ENCODE data around the gene TMPRSS2. TPM values are rescaled to one million over a fixed set of nuclear protein-coding genes. Genes with fewer than 3 reads are reported as not detected.

TMPRSS2 gene
- total and polyA plus RNA-seq, 2 donors (not counting 1 experiment from before 2014, with no cell fraction given): not detected

GRCh38 chr21:41466024-41466820, 41.7 kb downstream of the TMPRSS2 start:
- intact Hi-C loops (cut with micrococcal nuclease): no loop called here
- Histone ChIP-seq H4K20me1 (ENCODE audit: control insufficient read depth, insufficient read depth, low read length, poor library complexity, severe bottlenecking) (no peaks in the 10 kb centered on the region), H3K4me1 (ENCODE audit: control insufficient read depth in 2 of 2, insufficient read depth in 2 of 2, low read length in 2 of 2) (peaks cover 11 to 15% of the 10 kb centered on the region in 2 donors), H3K27ac (ENCODE audit: low read length in 2 of 2) (no peak overlapping the region), H3K36me3 (replicated peaks in 1 of 2; ENCODE audit: control extremely low read depth in 1 of 2, control insufficient read depth in 1 of 2, extremely low read depth in 1 of 2, insufficient read depth in 2 of 2, low read length in 1 of 2) (no peaks in the 10 kb centered on the region), H3K27me3 (replicated peaks in 1 of 4; ENCODE audit: control extremely low read depth in 1 of 4, control insufficient read depth in 3 of 4, insufficient read depth in 4 of 4, low read length in 3 of 4) (peaks cover 0 to 29% (median 4%) of the 10 kb centered on the region in 4 experiments), H3K4me3 (ENCODE audit: control extremely low read depth in 1 of 5, extremely low read depth in 1 of 5, insufficient read depth in 1 of 5, low read depth in 2 of 5, low read length in 4 of 5) (no peak overlapping the region), H2AFZ (ENCODE audit: insufficient read depth, low read depth, low read length, poor library complexity, severe bottlenecking) (no peak overlapping the region), H3K9me3 (ENCODE audit: control extremely low read depth in 1 of 3, control insufficient read depth in 2 of 3, insufficient read depth in 1 of 3, low read length in 2 of 3) (peaks cover 0 to 7% (median 4%) of the 10 kb centered on the region in 3 donors), H3K4me2 (replicated peaks; ENCODE audit: low read depth, low read length, poor library complexity, severe bottlenecking) (no peak overlapping the region), H3K79me2 (ENCODE audit: control insufficient read depth, insufficient read depth, low read length) (no peaks in the 10 kb centered on the region), H3K9ac (ENCODE audit: low read length) (no peak overlapping the region)
- Mint-ChIP-seq H3K9me3 (ENCODE audit: insufficient read depth) (peaks cover 2% of the 10 kb centered on the region), H3K4me3 (no peak overlapping the region), H3K27me3 (peaks cover 31% of the 10 kb centered on the region), H3K4me1 (peaks cover 15% of the 10 kb centered on the region), H3K27ac (no peak overlapping the region)
- ATAC-seq (ENCODE audit: low read depth) (no peak), DNase-seq (no peak)
- ChIA-PET POLR2A (no interaction called here), CTCF (interaction anchor here (1.1 kb wide), 1 partner anchor 183 kb away, joined by 3 read pairs; no protein-coding TSS in a partner anchor)
- 92% methylated on average over 14 of the region's 23 CpGs for whole genome bisulfite sequencing (ENCODE audit: insufficient coverage)
- no peak for TF ChIP-seq EZH2 (IDR thresholded peaks at IDR 0.05; ENCODE audit: borderline replicate concordance, insufficient read depth, low read depth, low read length, poor library complexity, severe bottlenecking)
- TF ChIP-seq, protein P1, sequence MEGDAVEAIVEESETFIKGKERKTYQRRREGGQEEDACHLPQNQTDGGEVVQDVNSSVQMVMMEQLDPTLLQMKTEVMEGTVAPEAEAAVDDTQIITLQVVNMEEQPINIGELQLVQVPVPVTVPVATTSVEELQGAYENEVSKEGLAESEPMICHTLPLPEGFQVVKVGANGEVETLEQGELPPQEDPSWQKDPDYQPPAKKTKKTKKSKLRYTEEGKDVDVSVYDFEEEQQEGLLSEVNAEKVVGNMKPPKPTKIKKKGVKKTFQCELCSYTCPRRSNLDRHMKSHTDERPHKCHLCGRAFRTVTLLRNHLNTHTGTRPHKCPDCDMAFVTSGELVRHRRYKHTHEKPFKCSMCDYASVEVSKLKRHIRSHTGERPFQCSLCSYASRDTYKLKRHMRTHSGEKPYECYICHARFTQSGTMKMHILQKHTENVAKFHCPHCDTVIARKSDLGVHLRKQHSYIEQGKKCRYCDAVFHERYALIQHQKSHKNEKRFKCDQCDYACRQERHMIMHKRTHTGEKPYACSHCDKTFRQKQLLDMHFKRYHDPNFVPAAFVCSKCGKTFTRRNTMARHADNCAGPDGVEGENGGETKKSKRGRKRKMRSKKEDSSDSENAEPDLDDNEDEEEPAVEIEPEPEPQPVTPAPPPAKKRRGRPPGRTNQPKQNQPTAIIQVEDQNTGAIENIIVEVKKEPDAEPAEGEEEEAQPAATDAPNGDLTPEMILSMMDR (IDR thresholded peaks at IDR 0.05): no peak

- Histone ChIP-seq H3K4me1 (ENCODE audit: control insufficient read depth in 2 of 2, insufficient read depth in 2 of 2, low read length in 2 of 2) (peaks cover 11 to 15% of the 10 kb centered on the region in 2 donors), H3K9ac (ENCODE audit: low read length) (no peak overlapping the region), H2AFZ (ENCODE audit: insufficient read depth, low read depth, low read length, poor library complexity, severe bottlenecking) (no peak overlapping the region), H4K20me1 (ENCODE audit: control insufficient read depth, insufficient read depth, low read length, poor library complexity, severe bottlenecking) (no peaks in the 10 kb centered on the region), H3K4me3 (ENCODE audit: control extremely low read depth in 1 of 5, extremely low read depth in 1 of 5, insufficient read depth in 1 of 5, low read depth in 2 of 5, low read length in 4 of 5) (no peak overlapping the region), H3K27me3 (replicated peaks in 1 of 4; ENCODE audit: control extremely low read depth in 1 of 4, control insufficient read depth in 3 of 4, insufficient read depth in 4 of 4, low read length in 3 of 4) (peaks cover 0 to 28% (median 4%) of the 10 kb centered on the region in 4 experiments), H3K4me2 (replicated peaks; ENCODE audit: low read depth, low read length, poor library complexity, severe bottlenecking) (no peak overlapping the region), H3K79me2 (ENCODE audit: control insufficient read depth, insufficient read depth, low read length) (no peaks in the 10 kb centered on the region), H3K36me3 (replicated peaks in 1 of 2; ENCODE audit: control extremely low read depth in 1 of 2, control insufficient read depth in 1 of 2, extremely low read depth in 1 of 2, insufficient read depth in 2 of 2, low read length in 1 of 2) (no peaks in the 10 kb centered on the region), H3K9me3 (ENCODE audit: control extremely low read depth in 1 of 3, control insufficient read depth in 2 of 3, insufficient read depth in 1 of 3, low read length in 2 of 3) (peaks cover 0 to 7% (median 4%) of the 10 kb centered on the region in 3 donors), H3K27ac (ENCODE audit: low read length in 2 of 2) (no peak overlapping the region)
- Mint-ChIP-seq H3K27me3 (peaks cover 27% of the 10 kb centered on the region), H3K4me3 (no peak overlapping the region), H3K27ac (no peak overlapping the region), H3K4me1 (peaks cover 22% of the 10 kb centered on the region), H3K9me3 (ENCODE audit: insufficient read depth) (peaks cover 2% of the 10 kb centered on the region)
- intact Hi-C loops (cut with micrococcal nuclease): no loop called here
- ATAC-seq (ENCODE audit: low read depth): no peak
- WGBS (ENCODE audit: insufficient coverage): 69% methylated on average over 3 of the region's 4 CpGs
- no peak for DNase-seq
- TF ChIP-seq EZH2 (IDR thresholded peaks at IDR 0.05; ENCODE audit: borderline replicate concordance, insufficient read depth, low read depth, low read length, poor library complexity, severe bottlenecking): no peak
- TF ChIP-seq, protein P1 (IDR thresholded peaks at IDR 0.05): no peak
- ChIA-PET POLR2A (no interaction called here), CTCF (interaction anchor here (1.1 to 1.2 kb wide), 2 partner anchors 182 kb away, joined by 3 read pairs; no protein-coding TSS in a partner anchor)
Observed at GRCh38 chr21:41465176-41465781, 42.7 kb downstream of the TMPRSS2 start.

Measured in B cell (primary cell).